EH (cell line): ENCODE measurements around the gene PIK3C3.
"Not testable (repeated sequence)": the region's sequence is repeated elsewhere in the genome, so short reads cannot be mapped to it uniquely, and the experiment has no call there.

Experiments
- DNase-seq: peaks from one replicate; pipeline ENCODE4 v3.0.0-alpha.2; 2015; ENCODE audit warnings: low read depth

The PIK3C3 gene

DNA sequence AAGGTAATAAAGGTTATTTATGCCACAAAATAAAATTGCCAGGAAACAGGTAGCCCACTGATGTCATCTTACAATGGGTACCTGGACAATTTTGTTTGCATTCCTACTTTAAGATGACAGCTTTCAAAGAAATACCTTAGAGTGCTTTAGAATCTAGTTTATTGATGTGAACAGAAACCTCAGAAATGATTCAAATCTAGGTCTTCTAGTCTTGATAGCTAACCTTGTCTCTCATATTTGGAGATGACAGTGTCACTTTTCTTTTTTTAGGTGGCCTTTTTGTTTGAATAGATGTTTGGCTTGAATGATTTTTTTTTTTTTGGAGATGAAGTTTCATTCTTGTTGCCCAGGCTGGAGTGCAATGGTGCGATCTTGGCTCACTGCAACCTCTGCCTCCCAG, 69.1 kb downstream of the PIK3C3 start:
- no peak for DNase-seq

DNA sequence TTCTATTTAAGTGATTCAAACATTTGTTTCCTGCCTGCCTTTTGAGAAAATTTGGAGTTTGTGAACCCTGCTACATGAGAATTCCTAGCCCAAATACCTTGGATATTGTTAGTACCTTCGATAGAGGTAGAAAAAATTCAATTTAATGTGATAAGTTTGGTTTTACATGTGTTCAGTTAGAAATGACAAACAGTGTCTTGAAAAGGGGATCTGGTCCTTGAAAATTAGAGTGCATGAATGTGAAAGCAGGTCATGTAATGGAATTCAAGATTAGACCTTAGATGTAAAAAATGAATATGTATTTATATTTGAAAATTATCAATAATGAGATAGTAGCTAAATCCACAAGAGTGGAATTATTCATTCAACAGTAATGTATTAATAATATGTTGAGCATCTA, 70.5 kb downstream of the PIK3C3 start:
- DNase-seq = no peak

DNA sequence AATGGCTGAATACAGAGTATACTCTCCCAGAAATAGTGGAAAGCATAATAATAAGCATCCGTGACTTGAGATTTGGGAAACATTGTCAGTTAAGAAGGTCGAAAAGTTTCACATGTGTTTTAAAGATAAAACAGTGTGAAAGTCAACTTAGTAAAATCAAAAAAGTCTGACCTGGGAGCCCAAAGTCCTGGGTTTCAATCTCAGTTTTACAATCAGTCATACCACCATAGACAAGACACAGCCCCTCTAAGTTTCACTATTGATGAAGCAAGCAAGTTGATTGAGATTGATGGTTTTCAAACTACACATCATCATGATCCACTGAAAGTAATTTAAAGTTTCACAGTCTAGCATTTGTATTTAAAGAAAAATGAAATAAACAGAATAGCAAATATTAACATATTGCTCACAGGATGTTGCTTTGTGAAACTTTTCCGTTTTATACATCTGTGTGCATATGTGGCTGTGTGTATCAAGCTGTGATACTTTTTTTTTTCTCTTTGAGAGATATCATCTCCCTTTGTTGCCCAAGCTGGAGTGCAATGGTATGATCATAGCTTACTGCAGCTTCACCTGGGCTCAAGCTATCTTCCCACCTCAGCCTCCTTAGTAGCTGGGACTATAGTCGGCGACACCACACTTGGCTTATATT, 71.1 kb downstream of the PIK3C3 start:
- DNase-seq = no peak

DNA sequence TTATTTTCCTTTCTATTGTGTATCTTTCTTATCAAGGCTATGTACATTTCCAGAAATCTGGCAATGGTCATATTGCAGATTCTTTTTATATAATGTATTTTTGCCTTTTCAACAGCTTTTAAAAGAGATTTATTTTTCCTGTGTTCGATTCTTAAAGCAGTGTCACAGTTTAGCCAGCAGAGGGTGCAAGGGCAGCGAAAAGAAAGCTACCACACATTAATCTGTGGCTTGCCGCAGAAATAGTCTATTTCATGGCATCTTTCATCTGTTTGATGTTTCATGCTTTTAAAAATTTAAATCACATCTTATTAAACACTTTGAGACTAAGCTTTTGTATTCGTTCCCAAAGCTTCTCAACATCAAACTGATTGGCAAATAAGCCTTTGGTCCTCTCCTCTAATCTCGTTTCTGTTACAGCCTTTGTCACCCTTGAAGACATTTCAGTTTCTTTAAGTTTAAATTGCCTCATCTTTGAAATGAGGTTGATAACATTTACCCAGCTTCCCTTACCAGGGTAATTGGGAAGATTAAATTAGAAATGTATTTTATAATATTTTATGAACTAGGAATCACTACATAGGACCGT, 73.3 kb downstream of the PIK3C3 start:
- peak; percentile 53 for DNase-seq

DNA sequence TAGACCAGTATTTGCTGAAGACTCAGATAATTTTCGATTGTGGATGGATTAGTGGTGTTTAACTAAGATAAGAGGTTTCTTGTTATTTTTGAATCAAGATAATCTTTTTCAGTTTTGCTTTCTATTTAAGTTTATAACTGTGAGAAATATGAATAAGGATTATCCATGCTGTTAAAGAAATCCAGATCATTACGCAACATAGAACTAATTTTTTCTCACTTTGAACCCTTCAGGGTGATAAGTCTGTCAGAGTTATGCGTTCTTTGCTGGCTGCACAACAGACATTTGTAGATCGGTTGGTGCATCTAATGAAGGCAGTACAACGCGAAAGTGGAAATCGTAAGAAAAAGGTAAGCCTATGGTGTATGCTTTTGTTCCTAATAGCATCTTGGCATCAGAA, 74.1 kb downstream of the PIK3C3 start:
- no peak for DNase-seq

DNA sequence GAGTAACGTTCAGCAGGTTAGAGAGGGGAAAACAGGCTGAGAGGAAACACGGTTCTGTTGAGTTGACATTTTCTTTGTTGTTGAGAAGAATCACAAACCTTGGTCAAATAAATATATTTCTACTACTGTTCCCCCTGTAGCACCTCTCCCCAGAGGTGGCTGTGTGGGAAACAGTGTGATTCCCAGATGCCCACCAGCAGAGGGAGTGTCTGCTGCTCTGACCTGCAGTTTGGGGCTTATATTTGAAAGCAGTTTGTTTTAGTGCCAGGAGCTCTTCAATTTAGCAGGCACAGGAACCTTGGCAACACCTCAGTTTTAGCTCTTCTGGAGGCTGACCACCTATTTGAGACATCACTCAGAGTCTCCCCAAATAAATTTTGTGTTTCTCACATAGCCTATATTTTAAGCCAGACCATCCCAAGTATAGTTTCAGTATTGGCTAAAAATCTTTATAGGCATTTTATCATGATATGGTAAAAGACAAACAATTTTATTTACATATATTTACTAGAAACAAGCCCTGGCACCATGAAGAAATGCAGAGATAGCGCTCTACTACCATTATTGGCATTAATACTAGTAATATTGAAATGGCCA, 75.7 kb downstream of the PIK3C3 start:
- DNase-seq = peak; percentile 49

DNA sequence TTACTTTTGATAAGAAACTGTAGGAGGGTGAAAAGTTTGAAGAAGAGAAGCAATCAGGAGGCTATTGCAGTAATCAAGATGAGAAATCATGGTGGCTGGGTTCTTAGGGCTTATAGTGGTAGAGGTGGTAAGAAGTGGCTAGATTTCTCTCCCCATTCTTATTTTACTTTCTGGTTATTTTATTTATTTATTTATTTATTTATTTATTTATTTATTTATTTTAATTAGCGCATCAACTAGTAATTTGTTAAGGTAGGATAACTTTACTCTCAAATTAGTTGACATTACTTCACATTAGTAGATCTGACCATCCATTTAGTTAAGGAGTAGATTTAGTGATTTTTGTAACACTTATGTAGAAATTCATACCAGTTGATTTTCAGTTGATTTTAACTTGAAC, 77.4 kb downstream of the PIK3C3 start:
- DNase-seq = no peak

DNA sequence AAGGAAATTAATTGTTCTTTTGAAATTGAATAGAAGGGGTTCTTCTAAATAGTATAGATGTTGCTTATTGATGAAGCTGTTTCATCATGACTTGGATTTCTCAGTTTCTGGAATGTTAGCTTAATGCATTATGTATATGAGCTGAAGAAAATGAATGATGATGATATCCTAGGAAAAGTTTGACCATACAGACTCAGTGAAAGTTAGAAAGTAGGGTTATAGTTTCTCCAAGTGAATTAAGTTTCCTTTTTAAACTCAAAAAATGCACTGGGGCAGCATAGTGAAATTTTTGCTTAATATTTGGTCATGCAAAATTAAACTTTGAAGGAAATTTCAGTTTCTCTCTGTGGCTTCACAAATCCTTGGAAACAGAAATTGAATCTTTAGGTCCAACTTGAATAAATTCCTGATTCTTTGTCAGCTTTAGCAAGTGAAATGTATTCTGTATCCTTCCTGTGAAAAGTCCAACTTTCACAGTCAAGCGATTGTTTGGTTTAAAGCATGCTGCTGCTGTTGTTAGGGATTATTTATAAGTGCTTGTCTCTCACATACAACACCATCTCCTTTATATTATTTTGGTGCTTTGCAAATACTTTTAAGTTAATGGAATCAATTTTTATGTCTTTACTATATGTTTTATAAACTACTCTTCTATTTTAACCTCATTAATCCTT, 78.2 kb downstream of the PIK3C3 start:
- no peak for DNase-seq

DNA sequence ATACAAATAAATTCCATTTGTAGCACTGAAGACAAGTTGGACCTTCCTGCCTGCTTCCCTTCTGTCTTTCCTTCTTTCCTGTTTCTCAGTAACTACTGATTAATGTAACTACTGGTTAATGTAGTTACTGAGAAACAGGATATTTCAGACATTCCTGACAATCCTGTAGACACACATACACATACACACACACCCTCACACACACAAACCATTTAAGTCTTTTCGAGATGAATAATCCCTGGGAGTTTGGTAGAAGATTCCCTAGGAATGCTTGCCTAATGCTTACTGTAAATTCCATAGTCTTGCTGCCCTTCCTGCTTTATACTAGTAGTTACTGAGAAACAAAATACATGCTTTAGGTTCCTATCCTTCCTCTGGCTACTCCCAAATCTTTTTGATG, 83.9 kb downstream of the PIK3C3 start:
- peak; percentile 97 for DNase-seq

DNA sequence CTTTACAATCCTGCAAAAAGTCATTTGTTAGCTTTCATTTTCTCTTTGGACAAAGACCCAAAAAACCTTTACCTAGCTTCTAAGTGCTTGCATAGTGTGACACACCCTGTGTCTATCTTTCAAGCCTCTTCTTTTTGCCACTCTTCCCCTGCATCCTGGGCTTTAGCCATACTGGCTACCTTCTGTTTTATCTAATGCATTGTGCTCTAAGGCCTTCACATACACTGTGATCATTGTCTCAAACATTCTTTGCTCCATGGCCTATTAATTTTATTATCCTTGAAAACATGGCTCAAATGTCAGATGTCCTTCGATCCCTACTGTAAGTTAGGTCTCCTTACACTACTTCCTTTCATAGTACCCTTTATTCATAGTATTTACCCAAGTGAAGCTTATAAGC, 84.4 kb downstream of the PIK3C3 start:
- DNase-seq = no peak

DNA sequence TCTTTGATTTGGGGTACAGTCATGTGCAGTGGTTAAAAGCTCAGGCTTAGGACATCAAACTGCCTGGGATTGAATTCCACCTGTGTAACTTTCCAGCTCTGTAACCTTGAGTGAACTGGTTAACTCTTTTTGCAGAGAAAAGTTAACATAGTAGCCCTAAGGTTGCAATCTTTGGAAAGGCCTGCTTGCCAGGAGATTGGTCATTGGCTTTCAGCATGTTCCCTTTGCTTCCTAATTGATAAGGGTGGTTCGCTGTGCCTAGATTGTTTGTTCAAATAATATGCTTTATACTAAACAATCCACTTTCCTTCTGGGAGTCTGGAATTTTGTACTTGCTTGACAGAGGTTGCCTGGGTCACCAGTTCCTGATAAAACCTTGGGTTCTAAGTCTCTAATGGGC, 86.8 kb downstream of the PIK3C3 start:
- no peak for DNase-seq

DNA sequence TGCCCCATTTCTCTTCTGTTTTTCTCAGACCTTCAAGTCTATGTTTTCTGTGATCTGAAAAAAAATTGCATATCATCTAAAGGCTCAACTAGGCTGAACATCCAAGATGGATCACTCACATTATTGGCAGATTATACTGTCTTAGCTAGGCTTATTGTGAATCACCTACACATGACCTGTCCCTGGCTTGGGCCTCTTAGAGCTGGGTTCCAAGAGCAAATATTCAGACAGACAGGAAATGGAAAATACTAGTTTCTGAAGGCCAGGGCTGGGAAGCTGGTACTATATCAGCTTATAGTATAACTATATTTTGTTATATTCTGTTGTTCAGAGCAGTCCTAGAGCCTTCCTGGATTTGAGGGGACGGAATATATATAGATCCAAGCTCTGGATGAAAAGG, 90.3 kb downstream of the PIK3C3 start:
- no peak for DNase-seq

DNA sequence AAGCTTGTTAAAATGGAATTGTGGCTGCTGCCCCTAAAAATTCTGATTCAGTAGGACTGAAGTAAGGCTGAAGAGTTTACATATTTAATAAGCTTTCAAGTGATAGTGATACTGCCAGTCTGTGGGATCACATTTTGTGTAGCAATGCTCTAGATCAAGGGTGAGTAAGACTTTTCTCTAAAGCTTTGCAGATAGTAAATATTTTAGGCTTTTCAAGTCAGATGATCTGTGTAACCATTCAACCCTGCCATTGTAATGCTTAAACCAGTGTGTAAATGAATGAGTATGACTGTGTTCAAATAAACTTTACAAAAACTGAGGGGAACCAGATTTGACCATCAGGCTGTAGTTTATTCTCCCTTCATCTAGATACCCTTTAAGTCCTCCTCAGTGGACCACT, 92.7 kb downstream of the PIK3C3 start:
- DNase-seq = peak; percentile 45

DNA sequence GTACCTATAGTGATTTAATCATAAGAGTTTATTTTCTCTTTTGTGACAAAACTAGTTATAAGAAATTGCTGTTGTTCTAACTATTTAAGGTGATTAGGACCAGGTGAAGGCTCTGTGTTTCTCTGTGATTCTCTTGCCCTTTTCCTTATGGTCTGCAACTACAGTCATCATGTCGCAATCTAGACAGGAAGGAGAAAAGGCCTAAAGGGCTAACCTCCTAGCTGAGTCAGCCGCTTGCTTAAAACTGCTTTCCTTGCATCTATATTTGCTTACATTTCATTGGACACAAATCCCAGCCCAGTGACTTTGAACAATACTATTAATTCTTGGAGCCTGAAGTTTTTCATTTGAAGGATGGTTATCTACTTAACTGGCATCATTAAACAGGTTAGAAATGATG, 93.1 kb downstream of the PIK3C3 start:
- peak; percentile 89 for DNase-seq

DNA sequence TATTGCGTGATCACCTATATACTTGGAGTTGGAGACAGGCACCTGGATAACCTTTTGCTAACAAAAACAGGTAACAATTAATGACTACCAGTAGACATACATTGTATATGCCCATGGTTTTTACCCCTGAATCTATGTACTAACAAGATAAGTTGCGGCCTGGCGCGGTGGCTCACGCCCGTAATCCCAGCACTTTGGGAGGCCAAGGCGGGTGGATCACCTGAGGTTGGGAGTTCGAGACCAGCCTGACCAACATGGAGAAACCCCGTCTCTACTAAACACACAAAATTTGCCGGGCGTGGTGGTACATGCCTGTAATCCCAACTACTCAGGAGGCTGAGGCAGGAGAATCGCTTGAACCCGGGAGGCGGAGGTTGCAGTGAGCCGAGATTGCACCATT, 94.5 kb downstream of the PIK3C3 start:
- not testable (repeated sequence) for DNase-seq

DNA sequence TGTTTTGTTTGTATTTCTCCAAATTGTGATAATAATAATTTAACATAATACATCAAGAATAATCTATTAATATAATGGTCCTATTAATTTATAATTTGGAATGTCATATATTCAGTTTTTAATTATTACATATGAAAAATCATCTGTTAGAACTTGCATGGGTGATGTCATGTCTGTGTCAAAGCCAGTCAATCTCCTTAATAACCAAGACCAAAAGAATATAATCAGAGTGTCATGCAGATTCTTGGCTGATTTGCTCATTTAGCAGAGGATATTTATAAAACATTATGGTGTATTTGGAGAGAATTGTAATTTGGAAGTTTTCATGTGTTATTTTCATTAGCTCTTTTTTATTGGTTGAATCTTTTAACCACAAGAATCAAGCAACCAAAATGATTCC, 96.4 kb downstream of the PIK3C3 start:
- DNase-seq = peak; percentile 30

DNA sequence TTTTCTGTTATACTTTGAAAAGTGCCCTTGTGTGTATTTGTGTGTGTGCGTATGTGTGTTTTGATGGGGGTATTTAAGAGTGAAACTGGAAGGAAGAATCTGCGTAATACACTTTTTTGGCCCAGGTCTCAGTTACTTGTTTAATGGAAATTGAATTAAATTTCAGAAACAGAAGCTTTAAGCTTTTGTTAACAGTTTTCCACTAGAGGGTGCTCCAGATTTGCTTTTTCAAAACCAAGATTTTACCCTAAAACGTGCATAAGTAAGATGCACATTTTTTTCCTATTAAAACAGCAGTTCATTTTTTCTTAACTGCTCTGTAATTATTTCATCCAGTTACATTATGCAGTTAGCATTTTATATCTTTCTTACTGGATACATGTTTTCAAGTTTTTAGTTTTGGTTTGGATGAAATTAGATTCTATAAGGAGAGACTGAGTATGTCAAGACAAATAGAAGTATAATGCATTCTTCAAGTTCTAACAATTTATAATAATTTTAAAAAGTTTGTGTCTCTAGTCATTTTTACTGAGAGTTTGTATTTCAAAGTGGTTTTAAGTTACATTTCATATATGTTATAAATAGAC, 97.2 kb downstream of the PIK3C3 start:
- peak; percentile 38 for DNase-seq

DNA sequence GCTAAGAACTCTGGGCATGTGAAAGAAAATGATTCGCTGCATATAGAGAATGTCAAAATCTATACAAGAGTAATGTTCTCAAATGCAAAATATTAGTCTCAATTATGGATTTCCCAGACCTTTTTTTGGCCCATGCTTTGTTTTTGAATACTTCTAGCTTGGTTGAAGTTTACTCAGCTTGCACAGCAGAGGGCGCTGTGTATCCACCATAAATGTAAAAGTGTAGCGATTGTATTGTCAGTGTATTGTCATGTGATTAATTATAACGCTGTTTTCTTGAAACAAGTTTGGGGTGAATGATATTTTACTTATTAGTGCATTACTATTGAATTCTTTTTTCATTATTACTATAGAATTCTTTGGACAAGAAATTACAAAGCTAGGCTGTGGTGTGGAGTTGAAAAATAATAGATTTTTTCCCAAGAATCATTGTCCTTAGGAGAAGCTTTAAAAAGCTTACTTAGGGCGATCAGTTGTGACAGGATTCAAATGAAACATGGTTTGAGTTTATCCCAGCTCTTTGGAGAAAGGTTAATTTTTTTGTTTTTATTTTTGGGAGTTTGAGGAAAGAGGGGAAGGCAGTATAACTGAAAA, 98.3 kb downstream of the PIK3C3 start:
- DNase-seq = peak; percentile 65

DNA sequence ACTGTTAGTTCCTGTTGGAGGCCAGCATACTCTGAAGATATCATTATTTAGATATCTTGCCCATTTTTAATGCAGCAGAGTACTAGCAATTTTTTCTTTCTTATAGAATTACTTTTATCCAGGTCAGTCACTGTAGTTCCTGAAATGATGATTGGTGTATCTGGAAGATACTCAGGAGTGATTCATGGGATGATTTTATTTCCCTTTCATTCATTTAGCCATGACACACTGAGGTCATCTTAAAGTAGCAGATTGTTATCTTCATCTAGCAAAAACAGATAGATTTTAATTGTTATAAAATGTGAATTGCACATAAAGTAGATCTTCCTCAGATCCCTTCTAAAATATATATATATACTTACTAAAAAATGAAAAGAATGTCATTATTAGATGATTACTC, 109.1 kb downstream of the PIK3C3 start:
- DNase-seq = peak; percentile 53

DNA sequence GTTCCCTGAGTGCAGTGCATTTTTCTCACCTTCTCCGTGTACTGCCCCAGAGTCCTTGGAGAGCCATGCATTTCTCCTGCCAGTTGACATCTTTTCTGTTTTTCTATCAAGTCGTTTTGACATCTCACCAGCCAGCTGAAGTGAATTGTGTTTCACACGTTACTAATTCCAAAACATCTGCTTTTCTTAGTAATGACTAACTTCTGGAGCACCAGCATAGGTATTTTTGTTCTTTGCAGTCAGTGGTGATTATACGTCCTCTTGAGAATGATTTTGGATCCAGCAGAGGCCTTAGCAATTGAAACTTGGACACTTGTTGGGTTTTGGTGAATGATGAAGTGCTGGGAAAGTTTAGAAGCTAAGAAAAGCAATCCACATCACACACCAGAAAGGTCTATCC, 112.5 kb downstream of the PIK3C3 start:
- no peak for DNase-seq

DNA sequence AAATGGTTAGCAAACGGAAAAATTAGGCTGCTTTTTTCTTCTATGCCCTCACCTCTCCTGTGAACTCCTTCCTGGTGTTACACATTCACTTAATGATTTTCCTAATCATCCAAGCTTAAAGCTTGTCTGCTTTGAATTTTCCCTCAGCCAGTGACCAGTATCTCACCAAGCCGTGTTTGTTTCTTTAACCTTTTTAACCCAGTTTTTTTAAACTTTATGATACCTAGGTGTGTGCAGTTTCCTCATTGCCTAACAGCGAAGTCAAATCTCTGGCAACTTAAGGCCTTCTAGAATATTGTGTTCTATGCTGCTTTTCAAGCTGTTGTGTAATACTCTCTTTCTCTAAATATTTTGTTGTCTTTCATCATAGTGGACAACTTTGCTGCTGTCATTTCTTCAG, 113.0 kb downstream of the PIK3C3 start:
- DNase-seq = no peak

DNA sequence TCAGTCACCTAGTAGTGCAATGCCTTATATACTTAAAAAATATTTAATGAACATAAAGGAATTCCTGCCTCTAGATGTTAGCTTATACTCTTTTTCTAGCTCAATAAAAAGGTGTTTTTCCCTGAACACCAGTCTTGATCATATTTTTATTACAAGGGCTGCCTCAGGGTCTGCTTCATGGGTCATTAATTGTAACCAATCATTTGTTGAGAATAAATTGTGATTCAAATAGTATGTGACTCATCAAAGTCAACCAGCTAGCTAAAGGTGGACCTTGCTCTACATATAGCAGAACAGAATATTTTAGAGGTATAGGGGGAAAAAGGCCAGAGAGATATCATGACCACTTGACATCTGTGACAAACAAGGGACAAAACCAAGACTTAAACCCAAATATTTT, 114.0 kb downstream of the PIK3C3 start:
- DNase-seq = no peak

DNA sequence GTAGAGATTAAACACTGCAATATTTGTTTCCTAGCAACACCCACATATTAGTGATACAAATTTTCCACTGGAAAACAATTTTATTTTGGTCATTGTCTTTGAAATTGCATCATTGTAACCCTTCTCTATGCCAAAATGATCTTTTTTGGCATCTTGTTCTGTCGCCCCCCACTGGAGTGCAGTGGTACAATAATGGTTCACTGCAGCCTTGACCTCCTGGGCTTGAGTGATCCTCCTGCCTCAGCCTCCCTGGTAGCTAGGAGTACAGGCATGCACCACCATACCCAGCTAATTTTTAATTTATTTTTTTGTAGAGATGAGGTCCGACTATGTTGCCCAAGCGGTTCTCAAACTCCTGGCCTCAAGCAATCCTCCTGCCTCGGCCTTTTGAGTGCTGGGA, 117.4 kb downstream of the PIK3C3 start:
- DNase-seq = no peak
